Mucosa of descending colon (tissue), 3 donors: Measurements from ENCODE around the gene PMF1. TPM values are rescaled to one million over a fixed set of nuclear protein-coding genes. Genes with fewer than 3 reads are reported as not detected.

ENCODE experiments used
- ATAC-seq: fragments of 200-7000 bp; cut with Tn5 transposase; one replicate; pipeline ENCODE4 v1.9.1; 2020; ENCODE audit warnings: mild to moderate bottlenecking, moderate library complexity
- DNase-seq, 3 donors: peaks; one replicate each; pipeline ENCODE4 v3.0.0-alpha.2; 2020
- H3K36me3 ChIP-seq: fragments of 200-600 bp; one replicate; pipeline ENCODE4 v1.8.0; 2021; ENCODE audit warnings: low read depth, mild to moderate bottlenecking
- H3K4me1 ChIP-seq: fragments of 200-600 bp; one replicate; pipeline ENCODE4 v1.8.0; 2021; ENCODE audit warnings: low read depth, mild to moderate bottlenecking
- H3K4me3 ChIP-seq: fragments of 200-600 bp; one replicate; pipeline ENCODE4 v1.8.0; 2021; ENCODE audit warnings: mild to moderate bottlenecking
- H3K9me3 ChIP-seq: fragments of 200-600 bp; one replicate; pipeline ENCODE4 v1.8.0; 2021; ENCODE audit warnings: mild to moderate bottlenecking
- intact Hi-C, 2 donors: fragments of 100-400 bp; cut with DNase I in 1 of 2; cut with micrococcal nuclease in 1 of 2; formaldehyde crosslinking; loops; one replicate each; pipeline versions ENCODE4 v1.11.0 to v1.11.1; 2022; cut with DNase I, micrococcal nuclease
- total RNA-seq, 3 donors: library from RNA; stranded (reverse); fragmentation: NEBNext Ultra II Directional in 2 of 3; extraction: Animal tissue kit (Norgen Biotek cat#: 25700) in 2 of 3; gene quantifications; one replicate each; pipeline versions ENCODE4 v1.2.1 to v1.2.4, GENCODE V29; 2021 to 2023
- TF ChIP-seq, protein P1 (sequence below): fragments of 200-600 bp; IDR thresholded peaks from one replicate; pipeline ENCODE4 v1.8.0; 2022; ENCODE audit warnings: antibody characterized with exemption, mild to moderate bottlenecking
- donor health status: DM: no; HTN: no; CAD: no; lungs with moderate emphysema.
- donor health status: DM: no; HTN: no; CAD: no.
- donor health status: DM: no; HTN: yes; CAD: no.

Gene PMF1
- total RNA-seq, 3 donors from 2014 or later = 38.1 to 46.8 (median 43.6) TPM

DNA sequence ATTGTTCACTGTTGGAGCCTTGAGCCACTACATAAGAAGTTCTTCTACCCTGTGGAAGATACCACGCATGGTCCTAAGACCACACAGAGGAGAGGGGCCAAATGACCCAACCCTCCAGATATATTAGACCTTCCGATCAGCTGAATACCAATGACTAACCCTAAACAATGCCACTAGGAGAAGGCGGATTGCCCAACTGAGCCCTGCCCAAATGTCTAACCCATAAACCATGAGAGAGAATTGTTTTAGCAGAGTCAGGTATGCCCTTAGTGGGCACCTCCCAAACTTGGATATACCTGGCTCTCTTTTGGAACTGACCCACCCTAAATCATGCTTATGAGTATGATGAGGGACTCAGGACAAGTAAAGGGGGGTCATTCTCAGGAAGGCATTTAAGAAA, 57.5 kb downstream of the PMF1 start:
- H3K4me3 ChIP-seq = no peak overlapping the region
- no peaks in the 10 kb centered on the region for H3K4me1 ChIP-seq
- intact Hi-C loops = no loop called here
- ATAC-seq (no peak), DNase-seq (no peak)
- no peaks in the 10 kb centered on the region for H3K9me3 ChIP-seq
- H3K36me3 ChIP-seq = peaks cover 47% of the 10 kb centered on the region
- TF ChIP-seq, protein P1, sequence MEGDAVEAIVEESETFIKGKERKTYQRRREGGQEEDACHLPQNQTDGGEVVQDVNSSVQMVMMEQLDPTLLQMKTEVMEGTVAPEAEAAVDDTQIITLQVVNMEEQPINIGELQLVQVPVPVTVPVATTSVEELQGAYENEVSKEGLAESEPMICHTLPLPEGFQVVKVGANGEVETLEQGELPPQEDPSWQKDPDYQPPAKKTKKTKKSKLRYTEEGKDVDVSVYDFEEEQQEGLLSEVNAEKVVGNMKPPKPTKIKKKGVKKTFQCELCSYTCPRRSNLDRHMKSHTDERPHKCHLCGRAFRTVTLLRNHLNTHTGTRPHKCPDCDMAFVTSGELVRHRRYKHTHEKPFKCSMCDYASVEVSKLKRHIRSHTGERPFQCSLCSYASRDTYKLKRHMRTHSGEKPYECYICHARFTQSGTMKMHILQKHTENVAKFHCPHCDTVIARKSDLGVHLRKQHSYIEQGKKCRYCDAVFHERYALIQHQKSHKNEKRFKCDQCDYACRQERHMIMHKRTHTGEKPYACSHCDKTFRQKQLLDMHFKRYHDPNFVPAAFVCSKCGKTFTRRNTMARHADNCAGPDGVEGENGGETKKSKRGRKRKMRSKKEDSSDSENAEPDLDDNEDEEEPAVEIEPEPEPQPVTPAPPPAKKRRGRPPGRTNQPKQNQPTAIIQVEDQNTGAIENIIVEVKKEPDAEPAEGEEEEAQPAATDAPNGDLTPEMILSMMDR = no peak

DNA sequence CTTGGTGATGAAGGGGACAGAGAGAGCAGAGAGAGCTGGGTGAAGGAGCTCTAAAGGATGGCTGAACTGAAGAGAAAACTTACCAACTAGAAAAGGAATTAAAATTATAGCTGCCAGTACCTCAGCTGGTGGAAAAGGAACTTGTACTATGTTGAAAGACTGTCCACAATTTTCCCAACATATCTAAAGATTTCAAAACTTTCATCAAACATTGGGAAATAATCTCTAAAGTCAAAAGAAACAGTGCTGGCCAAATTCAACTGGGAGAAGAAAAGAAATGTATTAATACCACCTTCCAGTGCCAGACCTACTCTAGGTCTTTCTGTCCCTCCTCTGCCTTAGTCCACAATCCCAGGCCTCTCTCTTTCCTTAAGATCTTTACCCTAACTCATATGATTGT, 63.7 kb downstream of the PMF1 start:
- peaks cover 26% of the 10 kb centered on the region for H3K36me3 ChIP-seq
- H3K4me1 ChIP-seq = peaks cover 8% of the 10 kb centered on the region
- no peaks in the 10 kb centered on the region for H3K9me3 ChIP-seq
- intact Hi-C loops = no loop called here
- ATAC-seq (no peak), DNase-seq (no peak)
- TF ChIP-seq, protein P1 = no peak
- H3K4me3 ChIP-seq = no peak overlapping the region

DNA sequence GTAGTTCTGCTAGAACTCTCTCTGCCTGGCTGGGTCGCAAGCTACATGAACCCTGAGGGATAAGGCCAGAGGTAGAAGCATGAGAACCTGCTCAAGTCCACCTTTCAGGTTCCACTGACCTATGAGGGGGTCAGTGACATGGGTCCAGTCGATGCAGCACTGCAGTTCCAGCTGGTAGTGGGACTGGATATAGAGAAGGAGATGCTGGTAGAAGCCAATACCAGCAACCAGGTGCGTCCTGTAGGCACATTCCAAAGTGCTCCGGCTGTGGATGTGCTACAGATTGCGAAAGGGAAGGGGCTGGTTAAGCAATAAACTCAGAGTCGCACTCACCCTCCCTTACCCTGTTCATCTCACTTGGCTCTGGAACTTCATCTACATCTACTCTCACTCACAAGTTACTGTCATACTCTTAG, 64.2 kb downstream of the PMF1 start:
- H3K4me3 ChIP-seq = no peak overlapping the region
- intact Hi-C loops = no loop called here
- DNase-seq (no peak), ATAC-seq (no peak)
- peaks cover 26% of the 10 kb centered on the region for H3K36me3 ChIP-seq
- H3K9me3 ChIP-seq = no peaks in the 10 kb centered on the region
- H3K4me1 ChIP-seq = peaks cover 12% of the 10 kb centered on the region
- TF ChIP-seq, protein P1 = no peak

DNA sequence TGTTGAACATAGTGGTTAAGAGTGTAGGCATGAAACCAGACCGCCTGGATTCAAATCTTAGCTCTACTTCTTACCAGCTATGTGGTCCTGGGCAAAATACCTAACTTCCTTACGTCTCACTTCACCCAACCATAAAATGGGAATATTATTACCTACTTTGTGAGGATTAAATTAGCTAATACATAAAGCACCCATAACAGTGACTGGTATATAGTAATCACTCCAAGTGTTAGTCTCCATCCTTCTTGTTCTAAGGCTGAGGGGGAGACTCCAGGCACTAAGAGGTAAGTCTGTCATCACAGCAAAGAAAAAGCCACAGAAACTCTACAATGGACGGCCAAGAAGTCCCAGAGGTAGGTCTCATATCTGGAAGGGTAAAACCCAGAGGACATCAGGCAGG, 67.0 kb downstream of the PMF1 start:
- intact Hi-C loops = no loop called here
- no peak for DNase-seq
- Histone ChIP-seq H3K4me3 (no peak overlapping the region), H3K9me3 (no peaks in the 10 kb centered on the region), H3K4me1 (peaks cover 21% of the 10 kb centered on the region), H3K36me3 (peaks cover 7% of the 10 kb centered on the region)
- TF ChIP-seq, protein P1 = no peak
- ATAC-seq = no peak

DNA sequence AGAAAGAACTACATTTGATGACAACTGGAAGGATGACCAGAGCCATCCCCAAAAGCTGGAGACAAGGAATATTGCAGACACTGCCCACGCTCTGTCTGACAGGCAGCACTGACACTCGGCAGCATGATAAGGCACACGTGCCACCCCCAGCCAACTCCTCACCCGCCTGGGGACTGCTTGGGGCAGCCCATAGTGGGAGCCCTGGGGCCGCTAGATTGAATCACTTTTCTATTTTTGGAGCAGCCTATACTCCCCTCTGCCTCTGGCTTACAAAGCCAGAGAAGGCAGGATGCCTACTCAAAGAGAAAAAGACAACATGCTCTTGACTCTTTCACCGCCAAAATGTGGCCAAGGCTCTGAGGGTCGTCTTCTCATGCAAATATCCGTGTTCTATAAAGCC, 68.5 kb downstream of the PMF1 start:
- DNase-seq (peak in 1 of 3 donors; percentile 12), ATAC-seq (no peak)
- Histone ChIP-seq H3K4me1 (peaks cover 21% of the 10 kb centered on the region), H3K36me3 (no peaks in the 10 kb centered on the region), H3K9me3 (no peaks in the 10 kb centered on the region), H3K4me3 (no peak overlapping the region)
- TF ChIP-seq, protein P1 = no peak
- intact Hi-C loops = no loop called here
